Endothelial cell of umbilical vein (primary cell): Measurements from ENCODE around the gene WTAP. TPM values are rescaled to one million over a fixed set of nuclear protein-coding genes. Genes with fewer than 3 reads are reported as not detected.

Experiments used
- BruUV-seq: library from RNA; stranded (reverse); fragments of 400-500 nt; replicated peaks from 2 replicates; lab custom pipeline; 2021; lab: Mats Ljungman, UMichigan
- CTCF ChIA-PET: fragments of 300-600, 350-600 bp; sonication (Branson Sonifier 250); formaldehyde crosslinking; loops from one replicate; lab custom pipeline; 2021; ENCODE audit warnings: antibody characterized with exemption, inconsistent platforms; lab: Charles Lee
- POLR2A ChIA-PET: fragments of 300-600, 350-600 bp; sonication (Branson Sonifier 250); formaldehyde crosslinking; loops from one replicate; lab custom pipeline; 2021; ENCODE audit warnings: antibody characterized with exemption, inconsistent platforms; lab: Charles Lee
- DNase-seq: peaks from one replicate; pipeline ENCODE4 v3.0.0-alpha.2; 2011; ENCODE audit warnings: low read depth, low spot score
- FAIRE-seq: peaks from 2 replicates; lab custom pipeline; 2011; peaks lifted over from hg19 to GRCh38; lab: Jason Lieb, UNC
- H2AFZ ChIP-seq: 2 replicates; pipeline ENCODE4 v1.6.0; 2012; ENCODE audit warnings: low read depth, low read length, control low read depth, inconsistent platforms
- H3K27ac ChIP-seq: 2 replicates; pipeline ENCODE4 v1.5.1; 2011; ENCODE audit warnings: low read depth, mild to moderate bottlenecking, control low read depth, low read length, moderate library complexity; ENCODE audit not compliant: insufficient read depth
- H3K27me3 ChIP-seq, 2 experiments: 2 replicates each; pipeline versions ENCODE4 v1.6.0 to v1.6.1; 2011; ENCODE audit warnings: low read length in 2 of 2, mixed read lengths in 1 of 2; ENCODE audit not compliant: control insufficient read depth in 2 of 2, insufficient read depth in 2 of 2
- H3K36me3 ChIP-seq, 2 experiments: 2 replicates in 1 of 2; 3 replicates in 1 of 2; pipeline ENCODE4 v1.5.1; 2011; ENCODE audit warnings: low read length in 2 of 2, mild to moderate bottlenecking in 1 of 2, moderate library complexity in 1 of 2; ENCODE audit not compliant: control insufficient read depth in 2 of 2, insufficient read depth in 2 of 2; ENCODE audit errors: extremely low read depth in 1 of 2
- H3K4me1 ChIP-seq: 3 replicates; pipeline ENCODE4 v1.5.1; 2011; ENCODE audit warnings: mild to moderate bottlenecking, low read length; ENCODE audit not compliant: control insufficient read depth, insufficient read depth; ENCODE audit errors: extremely low read depth
- H3K4me2 ChIP-seq: 2 replicates; pipeline ENCODE4 v1.6.1; 2011; ENCODE audit warnings: low read length, control low read depth, mixed read lengths; ENCODE audit not compliant: insufficient read depth
- H3K4me3 ChIP-seq, 3 experiments: fragments of 200-600 bp in 1 of 3; sonication (generic), shearing (Covaris generic) in 1 of 3; replicated peaks in 1 of 3; 2 replicates each; pipeline ENCODE4 v1.5.1; 2011 to 2016; ENCODE audit warnings: control low read depth in 3 of 3, low read length in 3 of 3, mild to moderate bottlenecking in 2 of 3, inconsistent platforms in 1 of 3, low read depth in 1 of 3, moderate library complexity in 1 of 3; ENCODE audit not compliant: insufficient read depth in 1 of 3
- H3K79me2 ChIP-seq: 2 replicates; pipeline ENCODE4 v1.6.0; 2012; ENCODE audit warnings: low read length, inconsistent platforms; ENCODE audit not compliant: control insufficient read depth, insufficient read depth
- H3K9ac ChIP-seq: replicated peaks from 2 replicates; pipeline ENCODE3; 2011; ENCODE audit warnings: low read length, control low read depth; ENCODE audit not compliant: insufficient read depth; ENCODE audit errors: extremely low read depth
- H3K9me1 ChIP-seq: replicated peaks from 3 replicates; pipeline ENCODE4 v1.6.0; 2011; ENCODE audit warnings: mild to moderate bottlenecking, low read length; ENCODE audit not compliant: control insufficient read depth, insufficient read depth; ENCODE audit errors: extremely low read depth
- H3K9me3 ChIP-seq: replicated peaks from 2 replicates; pipeline ENCODE4 v1.5.1; 2012; ENCODE audit warnings: low read length, inconsistent platforms; ENCODE audit not compliant: control insufficient read depth, insufficient read depth
- H4K20me1 ChIP-seq: replicated peaks from 2 replicates; pipeline ENCODE3; 2011; ENCODE audit warnings: mild to moderate bottlenecking, low read length; ENCODE audit not compliant: control insufficient read depth, insufficient read depth; ENCODE audit errors: extremely low read depth
- CTCF ChIP-seq, 2 donors: IDR thresholded peaks; 1 replicate in 1 of 2; 2 replicates in 1 of 2; pipeline ENCODE4 v1.5.1; 2011; ENCODE audit warnings: low read length in 2 of 2, mild to moderate bottlenecking in 2 of 2, moderate library complexity in 2 of 2, control low read depth in 1 of 2, inconsistent platforms in 1 of 2, low read depth in 1 of 2; ENCODE audit not compliant: insufficient read depth in 1 of 2; ENCODE audit errors: extremely low read depth in 1 of 2
- EZH2 ChIP-seq: IDR thresholded peaks from 2 replicates; pipeline ENCODE4 v1.6.1; 2012; ENCODE audit warnings: borderline replicate concordance, low read depth, mild to moderate bottlenecking, moderate library complexity, low read length, inconsistent platforms; ENCODE audit not compliant: severe bottlenecking
- FOS ChIP-seq: IDR thresholded peaks from 2 replicates; pipeline ENCODE4 v1.6.1; 2011; ENCODE audit warnings: mild to moderate bottlenecking, low read length, moderate library complexity, borderline replicate concordance; ENCODE audit not compliant: insufficient read depth
- GATA2 ChIP-seq: IDR thresholded peaks from 2 replicates; pipeline ENCODE4 v1.7.0; 2011; ENCODE audit warnings: low read depth, mild to moderate bottlenecking, moderate library complexity, mixed read lengths, low read length; ENCODE audit not compliant: insufficient read length, insufficient read depth
- JUN ChIP-seq: IDR thresholded peaks from 2 replicates; pipeline ENCODE4 v1.6.1; 2011; ENCODE audit warnings: borderline replicate concordance, low read depth; ENCODE audit not compliant: insufficient read length, insufficient read depth
- MYC ChIP-seq: IDR thresholded peaks from one replicate; pipeline ENCODE4 v1.6.1; 2011; ENCODE audit warnings: mild to moderate bottlenecking, low read depth, low read length
- POLR2A ChIP-seq: IDR thresholded peaks from 2 replicates; pipeline ENCODE4 v1.6.1; 2012; ENCODE audit warnings: low read depth, mild to moderate bottlenecking, control low read depth, low read length
- POLR2AphosphoS5 ChIP-seq: IDR thresholded peaks from 2 replicates; pipeline ENCODE4 v1.6.1; 2012; ENCODE audit warnings: low read depth, mild to moderate bottlenecking, control low read depth, low read length, moderate library complexity; ENCODE audit not compliant: insufficient read depth
- dilution Hi-C: fragments of 300-500 bp; cut with MboI; formaldehyde crosslinking; loops from one replicate; pipeline ENCODE4 v1.15.0; 2019; ENCODE audit warnings: low sequenced_read_pairs; ENCODE audit not compliant: extremely low pct_ligation_motif_present
- intact Hi-C: fragments of 100-400 bp; cut with micrococcal nuclease; formaldehyde crosslinking; loops from one replicate; pipeline ENCODE4 v1.10.0; 2022
- polyA plus RNA-seq, 4 experiments: library from polyadenylated mRNA; depleted of rRNA in 3 of 4; stranded (reverse) in 3 of 4; unstranded in 1 of 4; fragments of >200 nt; gene quantifications; 2 replicates each; pipeline versions ENCODE4 v1.2.1 to v1.2.3, GENCODE V29; 2011 to 2012; ENCODE audit warnings: missing spikeins in 1 of 4
- total RNA-seq: library from RNA; stranded (reverse); gene quantifications from 2 replicates; pipeline ENCODE4 v1.2.3, GENCODE V29; 2021

The WTAP gene
- total and polyA plus RNA-seq, 2 donors (not counting 3 experiments of a cell fraction or from before 2014, with no cell fraction given) = 21.7 to 81.6 TPM

GRCh38 chr6:159722655-159723054, 4.7 kb upstream of the WTAP start:
- Histone ChIP-seq H3K36me3 (no peaks in the 10 kb centered on the region), H3K27me3 (no peaks in the 10 kb centered on the region), H2AFZ (no peak overlapping the region), H3K9ac (no peak overlapping the region), H4K20me1 (no peaks in the 10 kb centered on the region), H3K4me1 (peaks cover 5% of the 10 kb centered on the region), H3K27ac (no peak overlapping the region), H3K4me3 (no peak overlapping the region), H3K9me1 (no peaks in the 10 kb centered on the region), H3K9me3 (no peaks in the 10 kb centered on the region), H3K79me2 (peaks cover 22% of the 10 kb centered on the region), H3K4me2 (no peak overlapping the region)
- intact Hi-C loops = no loop called here
- BruUV-seq = no TSS peak
- dilution Hi-C loops = no loop called here
- DNase-seq (no peak), FAIRE-seq (no peak)
- CTCF ChIA-PET = interaction anchor here (1.2 kb wide), 1 partner anchor 68 kb away, joined by 5 read pairs; the partner anchor contains the start of genes MRPL18 and TCP1
- POLR2A ChIA-PET = no interaction called here
- TF ChIP-seq JUN (no peak), POLR2AphosphoS5 (no peak), EZH2 (no peak), GATA2 (no peak), FOS (no peak), MYC (no peak), POLR2A (no peak), CTCF (IDR thresholded peaks at IDR 0.05; ENCODE audit: extremely low read depth in 1 of 2, insufficient read depth in 1 of 2, low read depth in 1 of 2, low read length in 2 of 2) (no peak)
